Cerebellar nuclear complex (tissue), 1 donor: ENCODE results near the gene LRP1B.

Experiments
- DNase-seq, 2 experiments: peaks; one replicate each; lab custom pipeline; 2025; lab: John Stamatoyannopoulos, UW

The LRP1B gene

DNA sequence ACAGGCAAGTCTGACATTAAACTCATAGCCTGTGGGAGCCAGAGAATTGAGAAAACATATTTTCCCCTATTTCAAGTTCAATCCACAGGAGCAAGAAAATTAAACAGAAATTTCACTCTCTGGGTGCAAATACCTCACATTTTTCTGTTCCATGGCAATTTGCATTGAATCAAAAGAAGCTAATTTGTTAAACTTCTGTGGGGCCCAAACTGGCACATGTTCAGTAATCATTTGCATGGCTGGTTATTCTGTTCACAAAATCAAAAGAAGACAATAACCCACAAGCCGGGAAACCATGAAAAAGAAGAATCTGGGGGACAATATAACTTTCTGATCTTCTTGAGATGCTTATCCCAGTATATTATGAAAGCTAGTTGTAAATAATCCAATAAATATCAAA lies 363.1 kb downstream of the LRP1B start:
- DNase-seq = no peak

DNA sequence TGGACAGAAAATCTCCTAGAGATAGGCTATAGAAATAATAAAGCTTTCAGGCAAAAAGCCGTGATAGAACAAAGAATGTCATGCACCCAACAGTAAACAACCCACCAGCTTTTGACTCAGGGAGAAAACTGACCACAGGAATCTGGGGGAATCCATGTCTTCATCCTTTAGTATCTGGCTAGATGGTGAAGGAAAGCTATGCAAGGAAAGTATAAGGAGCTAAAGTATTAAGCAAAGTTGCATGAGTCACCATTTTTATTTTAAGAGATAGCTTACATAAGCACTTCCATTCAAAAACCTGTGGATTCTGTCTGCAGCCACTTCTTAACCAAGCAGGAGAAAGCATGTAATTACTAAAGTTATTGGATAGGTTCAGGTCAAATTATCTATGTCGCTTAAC lies 363.8 kb downstream of the LRP1B start:
- no peak for DNase-seq

DNA sequence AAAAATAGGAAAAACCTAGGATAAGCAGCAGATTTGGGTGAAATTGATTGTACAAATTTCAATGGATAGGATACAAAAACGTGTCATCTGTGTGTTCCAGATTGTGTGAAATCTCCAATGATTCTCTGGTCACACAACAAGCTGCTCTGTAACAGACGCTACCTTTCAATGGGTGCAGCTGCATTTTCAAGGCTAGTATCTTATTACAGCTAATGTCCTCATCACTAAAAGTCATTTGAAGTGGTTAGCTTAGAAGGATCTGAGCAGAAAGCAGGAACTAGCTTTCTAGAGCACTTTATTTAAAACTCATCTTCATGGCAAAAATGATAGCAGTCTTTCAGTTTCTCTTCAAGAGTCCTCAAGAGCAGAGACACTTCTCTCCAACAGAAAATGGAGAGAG lies 364.6 kb downstream of the LRP1B start:
- DNase-seq = no peak

DNA sequence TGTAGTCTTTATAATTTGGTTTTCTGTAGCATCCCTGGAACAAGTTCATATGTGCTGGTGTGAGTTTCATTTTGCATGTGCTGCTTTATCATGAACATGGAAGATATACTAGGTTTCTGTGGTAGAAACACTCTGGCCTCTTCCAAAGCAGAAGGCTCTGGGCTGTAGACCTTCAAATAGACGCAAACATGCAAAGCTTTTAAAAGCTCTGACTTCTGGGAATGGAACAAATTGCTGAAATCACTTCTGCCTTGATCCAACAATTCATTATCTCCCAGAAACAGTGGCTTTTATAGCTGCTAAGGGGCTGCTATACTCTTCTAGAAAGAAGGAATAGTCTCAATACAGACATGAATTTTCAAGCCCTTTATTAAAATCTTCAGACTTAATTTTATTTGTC lies 382.2 kb downstream of the LRP1B start:
- DNase-seq = no peak

DNA sequence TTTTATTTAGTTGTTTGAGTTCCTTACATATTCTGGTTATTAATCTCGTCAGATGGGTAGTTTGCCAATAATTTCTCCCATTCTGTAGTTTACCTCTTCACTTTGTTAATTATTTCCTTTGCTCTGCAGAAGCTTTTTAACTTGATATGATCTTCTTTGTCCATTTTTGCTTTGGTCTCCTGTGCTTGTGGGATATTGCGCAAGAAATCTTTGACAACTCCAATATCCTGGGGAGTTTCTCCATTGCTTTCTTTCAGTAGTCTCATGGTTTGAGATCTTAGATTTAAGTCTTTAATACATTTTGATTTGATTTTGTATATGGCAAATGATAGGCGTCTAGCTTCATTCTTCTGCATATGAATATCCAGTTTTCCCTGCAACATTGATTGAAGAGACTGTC lies 389.2 kb downstream of the LRP1B start:
- DNase-seq = no peak

DNA sequence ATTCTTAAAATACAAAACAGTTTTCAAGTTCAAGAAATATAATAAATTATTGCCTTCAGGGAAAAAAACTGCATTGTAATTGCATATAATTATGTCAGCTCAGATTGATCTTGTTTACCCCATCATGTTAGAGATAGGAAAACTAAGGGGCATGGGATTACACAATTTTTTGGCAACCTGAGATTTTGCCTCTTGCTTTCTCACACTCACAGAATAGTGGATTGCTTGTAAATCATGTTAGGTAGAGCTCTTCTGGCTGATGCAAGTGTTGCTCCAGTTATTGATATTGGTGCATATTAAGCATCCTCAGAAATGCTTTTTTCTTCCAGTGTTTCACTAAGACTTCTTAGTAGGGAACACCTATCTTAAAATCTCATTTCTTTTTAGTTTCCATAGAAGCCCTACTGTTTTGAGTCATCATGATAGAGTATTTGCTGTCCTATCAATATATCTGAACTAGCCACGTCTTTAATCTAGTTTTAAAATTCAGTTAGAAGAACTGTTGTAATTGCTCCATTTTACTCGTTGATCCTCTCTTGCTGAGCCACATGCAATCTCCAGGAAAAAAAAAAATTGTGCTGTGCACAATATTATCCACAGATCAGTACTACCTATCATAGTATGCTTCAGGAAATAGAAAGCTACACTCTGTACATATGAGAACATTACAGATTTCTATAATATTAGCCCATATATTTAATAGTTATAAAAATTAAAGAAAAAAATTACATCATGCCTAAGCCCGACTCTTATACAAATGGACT lies 393.1 kb downstream of the LRP1B start:
- DNase-seq = no peak

DNA sequence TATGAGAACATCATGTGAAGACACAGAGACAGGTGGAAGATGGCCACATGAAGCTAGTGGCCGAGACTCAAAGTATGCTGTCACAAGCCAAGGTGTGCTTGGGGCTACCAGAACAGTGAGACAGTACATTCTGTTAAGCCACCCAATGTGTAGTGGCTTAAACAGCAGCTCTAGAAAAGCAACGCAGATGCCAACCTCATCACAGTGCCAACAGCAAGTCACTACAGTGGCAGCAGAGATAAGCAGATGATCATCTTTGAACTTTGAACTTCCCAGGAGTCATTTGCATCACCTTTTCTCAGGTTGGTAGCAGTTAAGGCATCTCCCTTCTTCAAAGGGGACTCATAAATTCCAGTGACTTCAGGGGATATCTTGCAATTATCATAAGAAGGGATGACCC lies 394.4 kb downstream of the LRP1B start:
- DNase-seq = no peak

DNA sequence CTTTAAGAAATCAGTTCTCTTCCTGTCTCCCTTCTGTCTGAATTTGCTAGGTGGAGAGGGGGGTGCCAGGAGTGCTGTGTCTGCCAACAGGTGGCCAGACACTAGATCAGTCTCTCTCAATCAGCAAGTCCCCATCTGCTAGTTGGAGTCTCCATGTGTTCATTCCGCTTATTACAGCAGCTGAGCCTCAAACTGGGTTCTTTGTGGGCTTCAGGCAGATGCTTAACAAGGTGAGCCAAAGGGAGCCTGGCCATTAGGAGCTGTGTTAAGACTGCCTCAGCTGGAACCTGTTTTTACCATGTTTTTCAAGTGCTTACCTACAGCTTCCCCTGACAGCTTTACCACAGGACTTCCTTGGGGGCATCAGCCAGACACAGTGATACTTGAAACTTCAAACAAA lies 401.9 kb downstream of the LRP1B start:
- DNase-seq = no peak

DNA sequence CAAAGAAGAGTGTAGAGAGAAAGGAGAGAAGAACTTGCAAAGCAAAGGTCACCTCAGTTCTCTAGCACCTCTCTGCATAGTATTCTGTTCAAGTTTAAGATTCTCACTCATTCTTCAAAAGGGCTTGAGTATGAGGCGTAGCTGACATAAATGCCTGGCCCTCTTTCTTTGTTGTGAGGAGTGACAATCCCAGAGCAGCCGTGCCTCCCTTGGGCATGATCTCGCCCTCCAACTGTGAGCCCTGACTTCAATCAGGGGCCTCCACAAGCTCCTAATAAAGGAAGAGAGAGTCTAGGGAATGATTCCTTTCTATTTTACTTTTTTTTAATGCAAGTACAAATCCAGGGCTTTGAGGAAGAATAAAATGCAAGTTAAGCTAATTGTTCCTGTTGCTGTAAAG lies 402.7 kb downstream of the LRP1B start:
- no peak for DNase-seq

DNA sequence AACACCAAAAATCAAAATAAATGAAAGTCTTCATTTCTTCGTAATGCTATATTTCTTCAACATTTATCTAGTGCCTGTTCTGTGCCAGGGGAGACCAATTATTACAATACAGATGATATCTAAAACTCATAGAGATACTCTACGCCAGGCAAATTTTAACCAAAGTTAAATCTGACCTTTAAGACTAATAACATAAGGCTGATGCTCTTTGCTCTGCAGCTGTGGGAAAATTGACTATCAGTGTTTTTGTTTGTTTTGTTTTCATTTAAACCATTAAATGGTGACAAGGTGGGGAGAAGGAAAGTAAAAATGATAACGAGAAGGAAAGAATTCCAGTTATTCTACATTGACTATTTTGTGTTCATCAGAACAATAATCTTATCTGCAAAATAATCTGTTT lies 406.4 kb downstream of the LRP1B start:
- no peak for DNase-seq

DNA sequence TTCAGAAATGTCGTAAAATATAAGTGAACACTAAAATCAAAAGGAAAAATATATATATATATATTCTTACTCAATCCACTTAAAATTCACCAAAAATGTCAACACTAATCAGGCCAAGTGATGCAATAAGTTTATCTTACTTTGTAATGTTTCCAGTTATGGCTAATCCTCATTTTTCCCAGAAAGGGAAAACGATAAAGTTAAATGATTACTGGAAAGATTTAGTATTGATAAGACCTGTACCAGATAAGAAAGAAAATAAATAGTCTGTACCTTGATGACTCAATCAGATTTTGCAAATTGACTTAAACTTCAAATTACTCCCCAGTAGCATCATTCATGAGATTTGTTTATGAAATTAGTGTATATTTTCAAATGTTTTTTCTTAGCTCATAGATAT lies 407.0 kb downstream of the LRP1B start:
- DNase-seq = no peak

DNA sequence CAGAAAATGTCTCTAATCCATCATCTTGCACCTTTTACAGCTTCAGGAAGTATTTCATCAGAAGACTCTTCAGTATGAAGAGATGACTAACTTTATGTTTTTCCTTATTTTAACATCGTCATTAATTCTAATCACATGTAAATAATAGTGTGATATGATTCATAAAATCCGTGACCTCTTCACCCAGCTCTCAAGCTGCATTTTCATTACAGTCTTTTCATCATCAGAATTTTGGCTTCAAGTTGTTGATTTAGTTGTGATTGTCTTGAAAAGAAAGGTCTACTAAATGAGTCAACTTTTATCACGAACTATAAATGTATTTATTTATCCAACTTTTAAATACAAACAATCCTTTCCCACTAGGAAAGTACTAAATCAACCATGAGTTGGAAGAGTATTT lies 410.3 kb downstream of the LRP1B start:
- DNase-seq = no peak

DNA sequence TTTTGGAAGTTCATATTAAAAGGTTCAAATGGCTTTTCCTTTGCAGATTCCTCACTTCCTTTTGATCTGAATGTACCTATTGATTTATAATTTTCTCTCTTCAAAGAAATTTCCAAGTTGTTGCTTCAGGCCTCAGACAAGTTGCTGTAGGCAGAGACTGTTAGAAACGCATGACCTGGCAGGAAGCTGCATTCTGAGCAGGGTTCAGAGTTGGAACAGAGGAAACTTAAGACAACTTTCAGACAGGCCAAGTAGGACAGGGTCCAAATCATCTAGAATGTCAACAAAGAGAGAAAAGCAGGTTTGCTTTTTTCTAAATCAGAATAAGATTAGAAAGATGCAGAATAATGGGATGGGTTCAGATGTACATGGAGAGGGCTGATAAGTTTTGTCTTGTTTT lies 416.3 kb downstream of the LRP1B start:
- no peak for DNase-seq

DNA sequence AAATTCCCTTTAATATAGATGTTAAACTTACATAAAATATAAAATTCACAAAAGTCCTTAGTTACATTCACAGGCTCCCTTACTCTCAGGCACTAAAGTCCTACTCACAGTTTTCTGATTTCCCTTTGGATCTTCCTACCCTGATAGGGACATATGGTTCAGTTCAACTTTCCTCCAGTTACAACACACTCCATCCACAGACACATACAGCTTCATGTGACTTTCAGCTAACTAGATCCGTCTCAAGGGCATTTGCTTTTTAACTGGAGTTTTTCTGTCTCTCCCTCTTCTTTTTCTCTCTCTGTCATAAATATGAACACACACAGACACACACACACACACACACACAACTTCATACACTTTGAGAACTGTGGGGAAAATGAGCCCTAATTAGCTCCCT lies 419.2 kb downstream of the LRP1B start:
- no peak for DNase-seq

DNA sequence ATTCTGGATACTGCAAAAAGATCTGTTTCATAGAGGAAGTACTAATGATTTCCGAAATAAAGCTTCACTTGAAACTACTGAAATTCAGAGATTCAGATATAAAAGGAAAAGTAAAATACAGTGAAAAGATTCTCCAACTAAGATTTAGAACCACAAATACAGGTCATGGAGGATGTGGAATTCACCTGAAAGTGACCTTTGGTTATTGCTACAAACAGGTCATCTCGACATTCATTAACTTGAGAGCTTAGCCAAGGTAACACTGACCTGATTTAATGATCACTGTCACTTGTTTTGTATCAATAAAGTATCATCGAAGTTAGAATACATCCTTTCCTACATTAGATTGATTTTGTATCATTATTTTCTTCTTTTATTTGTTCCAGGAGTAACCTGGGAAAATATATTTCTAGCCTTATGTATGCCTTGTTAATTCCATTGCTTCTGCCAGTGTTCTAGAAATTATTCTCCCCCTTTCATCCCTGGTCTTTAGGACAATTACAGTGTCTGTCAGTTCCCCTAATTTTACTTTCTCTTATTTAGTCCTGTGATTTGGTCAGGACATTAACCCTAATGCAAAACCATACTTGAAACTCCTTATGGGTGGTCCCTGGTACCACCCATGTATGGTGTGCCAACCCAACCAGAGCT lies 420.1 kb downstream of the LRP1B start:
- DNase-seq = no peak

DNA sequence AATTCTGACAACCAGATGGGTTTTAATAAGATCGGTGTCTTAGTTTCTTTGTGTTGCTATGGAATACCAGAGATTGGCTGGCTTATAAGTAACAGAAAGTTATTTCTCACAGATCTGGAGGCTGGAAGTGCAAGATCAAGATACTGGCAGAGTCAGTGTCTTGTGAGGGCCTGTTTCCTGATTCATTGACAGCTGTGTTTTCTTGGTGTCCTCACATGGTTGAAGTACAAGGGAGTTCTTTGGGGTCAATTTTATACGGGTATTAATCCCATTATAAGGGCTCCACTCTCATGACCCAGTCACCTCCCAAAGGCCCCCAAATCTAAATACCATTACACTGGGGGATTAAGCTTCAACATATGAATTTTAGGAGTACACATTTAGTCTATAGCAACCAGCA lies 421.1 kb downstream of the LRP1B start:
- no peak for DNase-seq

DNA sequence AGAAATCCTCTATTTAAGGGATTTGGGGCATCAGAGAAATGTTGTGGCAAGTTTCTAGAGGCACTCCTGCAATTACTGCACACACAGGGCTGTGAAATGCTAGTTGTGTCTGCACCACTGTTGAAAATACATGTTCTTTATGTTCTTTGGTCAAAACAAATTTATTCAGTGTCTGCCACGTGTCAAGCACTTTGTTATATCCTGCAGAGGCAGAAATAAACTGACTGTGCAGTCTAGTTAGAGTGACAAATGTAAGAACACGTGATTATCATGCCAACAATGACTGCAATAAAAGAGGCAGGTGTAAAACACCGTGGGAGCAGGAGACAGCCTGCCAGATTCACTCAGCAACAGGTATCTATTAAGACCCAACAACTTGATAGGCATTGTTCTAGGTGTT lies 423.3 kb downstream of the LRP1B start:
- no peak for DNase-seq

DNA sequence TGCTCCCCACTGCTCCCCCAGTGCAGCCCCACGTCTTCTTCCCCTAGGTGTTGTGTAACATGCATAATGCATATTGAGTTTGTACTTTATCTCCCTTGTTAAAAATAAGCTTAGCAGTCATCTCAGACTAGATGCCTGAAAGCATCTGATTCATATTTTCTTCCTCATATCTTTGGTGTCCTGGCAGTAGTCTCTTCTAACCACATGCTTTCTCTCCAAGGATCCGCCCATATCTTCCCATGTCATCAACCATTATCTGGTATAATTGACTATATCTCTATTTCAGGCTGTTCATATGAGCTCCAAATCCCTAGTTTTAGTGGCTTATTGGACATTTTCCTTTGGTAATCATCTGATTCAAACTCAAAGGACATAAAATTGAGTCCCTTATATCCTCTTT lies 426.3 kb downstream of the LRP1B start:
- DNase-seq = no peak

DNA sequence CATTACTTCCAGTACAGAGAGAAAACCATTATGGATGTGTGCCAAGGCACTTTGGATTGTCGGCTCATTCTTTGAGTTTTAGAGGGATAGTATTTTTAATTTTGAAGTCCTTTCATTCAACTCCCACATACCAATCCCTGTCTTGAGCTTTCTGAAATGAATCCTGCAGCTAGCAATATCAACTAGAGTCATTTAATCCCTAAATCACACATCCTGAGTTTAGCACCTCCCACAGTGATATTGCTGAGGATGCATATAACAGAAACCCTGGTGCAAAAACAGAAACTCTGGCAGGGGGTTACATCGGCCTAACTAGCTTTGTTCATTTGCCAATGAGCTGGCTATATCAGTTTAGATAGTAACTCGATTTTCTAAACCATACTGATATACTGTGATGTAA lies 427.3 kb downstream of the LRP1B start:
- DNase-seq = no peak

DNA sequence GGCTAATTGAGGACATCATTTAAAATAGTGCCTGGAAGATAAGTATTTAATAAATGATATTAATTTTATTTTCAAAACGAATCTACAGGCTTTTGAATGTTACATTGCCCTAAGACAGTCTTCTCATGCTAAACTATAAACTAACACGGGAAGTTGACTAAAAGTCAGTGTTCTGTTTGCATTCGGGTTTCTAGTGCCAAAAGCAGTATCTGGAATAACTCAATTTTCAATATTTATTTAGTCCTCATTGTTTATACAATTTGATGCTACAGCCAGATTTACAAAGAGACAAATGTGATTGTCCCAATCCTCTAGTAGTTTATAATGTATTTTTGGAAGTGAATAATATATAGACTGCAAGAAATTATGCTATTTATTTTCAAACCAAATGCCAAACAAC lies 429.2 kb downstream of the LRP1B start:
- no peak for DNase-seq

DNA sequence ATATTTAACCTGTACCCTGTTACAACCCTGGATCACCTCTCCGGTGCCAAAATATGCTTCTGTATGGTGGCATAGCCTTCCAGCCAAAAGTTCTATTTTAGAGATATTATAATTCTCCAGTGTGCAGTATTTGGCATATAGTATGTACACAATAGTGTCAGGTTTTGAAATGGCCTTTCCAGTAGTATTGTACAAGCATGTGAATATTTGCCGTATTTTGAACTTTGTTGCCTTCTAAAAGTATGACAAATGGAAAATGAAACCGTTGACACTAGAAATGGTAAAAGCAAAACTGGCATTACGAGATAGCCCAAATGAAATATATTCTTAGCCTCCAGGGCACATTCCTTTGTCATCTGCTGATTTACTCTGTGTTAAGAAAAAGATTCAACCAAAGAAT lies 431.2 kb downstream of the LRP1B start:
- no peak for DNase-seq

DNA sequence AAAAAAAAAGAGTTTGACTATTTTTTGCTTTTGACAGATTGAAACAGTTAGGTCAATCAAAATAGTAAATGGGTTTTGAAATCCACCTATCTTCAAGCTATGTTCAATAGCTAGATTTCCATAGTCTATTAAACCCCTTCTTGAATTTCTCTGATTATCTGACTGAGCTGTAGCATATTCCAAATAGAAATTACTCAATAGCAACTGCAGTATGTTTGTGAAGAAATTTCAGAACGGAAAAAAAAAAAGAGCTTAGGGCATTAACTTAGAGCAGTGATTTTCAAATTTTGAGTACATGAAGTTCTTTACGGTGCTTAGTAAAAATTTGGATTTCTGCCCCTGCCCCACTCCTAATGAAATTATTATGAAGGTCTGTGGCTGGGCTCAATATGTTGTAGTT lies 432.3 kb downstream of the LRP1B start:
- no peak for DNase-seq

DNA sequence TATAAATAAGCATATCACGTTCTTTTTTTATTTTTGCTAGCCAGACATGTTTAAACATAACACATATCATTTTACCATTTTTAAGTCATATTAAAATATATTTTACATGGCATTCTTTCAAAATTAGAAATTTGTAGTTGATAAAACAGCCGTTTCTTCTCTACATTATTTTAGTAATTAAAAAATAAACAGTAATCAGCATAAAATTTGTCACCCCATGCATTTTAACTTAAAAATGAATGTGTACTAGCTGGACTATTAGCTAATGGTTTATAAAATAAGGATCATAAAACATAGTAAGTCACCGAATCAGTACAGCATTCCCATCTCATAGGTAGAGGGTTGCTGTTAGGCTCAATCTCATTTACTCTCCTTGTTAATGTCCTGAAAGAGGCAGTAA lies 433.8 kb downstream of the LRP1B start:
- DNase-seq = no peak

DNA sequence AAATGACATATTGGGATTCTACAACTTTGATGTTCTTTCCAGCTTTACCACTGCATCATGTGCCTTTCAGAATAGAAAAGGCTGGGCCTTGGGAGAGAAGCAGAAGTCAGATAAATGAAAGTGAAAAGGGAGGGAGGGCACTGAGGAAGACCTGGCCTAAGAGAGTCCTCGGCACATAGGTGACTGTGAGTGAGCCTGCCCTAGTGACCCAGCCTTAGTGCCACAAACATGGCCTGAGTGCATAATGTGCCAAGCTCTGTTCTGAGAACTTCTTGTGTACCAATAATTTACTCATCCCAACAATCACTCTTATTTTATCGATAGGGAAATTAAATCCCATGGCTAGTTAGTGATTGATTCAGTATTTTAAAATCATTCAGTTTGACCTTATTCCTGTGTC lies 436.6 kb downstream of the LRP1B start:
- no peak for DNase-seq
